ENCODE data around the gene AP5M1. TPM values are rescaled to one million over a fixed set of nuclear protein-coding genes. Genes with fewer than 3 reads are reported as not detected.

Gene AP5M1
- total RNA-seq, 1 experiment from 2014 or later = 28.3 TPM

DNA sequence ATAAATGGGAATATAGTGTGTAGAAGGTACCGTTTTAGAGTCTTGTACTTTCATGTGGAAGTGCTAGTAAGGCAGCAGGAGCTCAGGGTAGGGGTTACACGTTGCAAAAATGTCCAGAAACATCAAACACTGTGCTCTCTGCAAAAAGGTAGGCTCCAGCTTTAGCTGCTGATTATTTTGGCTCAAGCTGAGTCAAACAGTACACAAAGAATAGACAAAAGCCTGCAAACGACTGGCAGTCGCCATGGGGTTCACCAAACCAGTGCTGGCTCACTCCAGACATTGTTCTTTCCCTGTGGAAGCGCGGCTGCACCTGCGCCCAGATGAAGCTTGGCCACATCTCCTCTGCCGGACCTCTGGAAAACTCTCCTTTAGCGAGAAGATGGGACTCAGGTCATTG lies 76.3 kb downstream of the AP5M1 start:
- no TSS peak for BruUV-seq (replicated peaks)
- intact Hi-C loops (cut with micrococcal nuclease; ENCODE audit: unreplicated experiment) = no loop called here
- Histone ChIP-seq H3F3A (ENCODE audit: insufficient read depth, low read depth) (no peaks in the 10 kb centered on the region), H3K27ac (no peak overlapping the region), H3K4me1 (replicated peaks; ENCODE audit: insufficient read depth) (peaks cover 14% of the 10 kb centered on the region), H4K20me1 (ENCODE audit: insufficient read depth) (no peaks in the 10 kb centered on the region), H3K9me2 (ENCODE audit: insufficient read depth) (no peaks in the 10 kb centered on the region), H3K79me2 (ENCODE audit: low read depth) (no peaks in the 10 kb centered on the region), H3K36me3 (ENCODE audit: low read depth) (no peaks in the 10 kb centered on the region), H3K27me3 (ENCODE audit: insufficient read depth, low read depth) (no peaks in the 10 kb centered on the region), H3K9me3 (ENCODE audit: insufficient read depth, low read depth) (no peaks in the 10 kb centered on the region), H3K4me3 (no peak overlapping the region), H2AFZ (no peak overlapping the region), H3K4me2 (no peak overlapping the region)
- DNase-seq = no peak
- ChIA-PET POLR2A (ENCODE audit: unreplicated experiment) (no interaction called here), CTCF (no interaction called here)
- no peak for TF ChIP-seq EZH2 (IDR thresholded peaks at IDR 0.05; ENCODE audit: low read depth)
- TF ChIP-seq, protein P1, sequence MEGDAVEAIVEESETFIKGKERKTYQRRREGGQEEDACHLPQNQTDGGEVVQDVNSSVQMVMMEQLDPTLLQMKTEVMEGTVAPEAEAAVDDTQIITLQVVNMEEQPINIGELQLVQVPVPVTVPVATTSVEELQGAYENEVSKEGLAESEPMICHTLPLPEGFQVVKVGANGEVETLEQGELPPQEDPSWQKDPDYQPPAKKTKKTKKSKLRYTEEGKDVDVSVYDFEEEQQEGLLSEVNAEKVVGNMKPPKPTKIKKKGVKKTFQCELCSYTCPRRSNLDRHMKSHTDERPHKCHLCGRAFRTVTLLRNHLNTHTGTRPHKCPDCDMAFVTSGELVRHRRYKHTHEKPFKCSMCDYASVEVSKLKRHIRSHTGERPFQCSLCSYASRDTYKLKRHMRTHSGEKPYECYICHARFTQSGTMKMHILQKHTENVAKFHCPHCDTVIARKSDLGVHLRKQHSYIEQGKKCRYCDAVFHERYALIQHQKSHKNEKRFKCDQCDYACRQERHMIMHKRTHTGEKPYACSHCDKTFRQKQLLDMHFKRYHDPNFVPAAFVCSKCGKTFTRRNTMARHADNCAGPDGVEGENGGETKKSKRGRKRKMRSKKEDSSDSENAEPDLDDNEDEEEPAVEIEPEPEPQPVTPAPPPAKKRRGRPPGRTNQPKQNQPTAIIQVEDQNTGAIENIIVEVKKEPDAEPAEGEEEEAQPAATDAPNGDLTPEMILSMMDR (conservative IDR thresholded peaks at IDR 0.05) = no peak

- no peak for DNase-seq
- Histone ChIP-seq H2AFZ (no peak overlapping the region), H3F3A (ENCODE audit: insufficient read depth, low read depth) (no peaks in the 10 kb centered on the region), H3K4me1 (replicated peaks; ENCODE audit: insufficient read depth) (peaks cover 16% of the 10 kb centered on the region), H3K27me3 (ENCODE audit: insufficient read depth, low read depth) (no peaks in the 10 kb centered on the region), H3K9me3 (ENCODE audit: insufficient read depth, low read depth) (no peaks in the 10 kb centered on the region), H3K27ac (no peak overlapping the region), H3K4me3 (no peak overlapping the region), H3K4me2 (no peak overlapping the region), H3K9me2 (ENCODE audit: insufficient read depth) (no peaks in the 10 kb centered on the region), H4K20me1 (ENCODE audit: insufficient read depth) (no peaks in the 10 kb centered on the region), H3K36me3 (ENCODE audit: low read depth) (no peaks in the 10 kb centered on the region), H3K79me2 (ENCODE audit: low read depth) (no peaks in the 10 kb centered on the region)
- intact Hi-C loops (cut with micrococcal nuclease; ENCODE audit: unreplicated experiment) = no loop called here
- ChIA-PET CTCF (no interaction called here), POLR2A (ENCODE audit: unreplicated experiment) (no interaction called here)
- TF ChIP-seq, protein P1 (conservative IDR thresholded peaks at IDR 0.05) = no peak
- no peak for TF ChIP-seq EZH2 (IDR thresholded peaks at IDR 0.05; ENCODE audit: low read depth)
- no TSS peak for BruUV-seq (replicated peaks)
These were observed 78.0 kb downstream of the AP5M1 start for GRCh38 chr14:57346741-57347140.

Other genes with a start within 250 kb of the AP5M1 start
- 38.2 and 51.0 TPM in 2 replicates for gene EXOC5, start 66 bp upstream of the AP5M1 start, total RNA-seq (2021)
- 11.7 and 14.2 TPM in 2 replicates for gene NAA30, start 121.6 kb downstream of the AP5M1 start, total RNA-seq (2021)
- gene CCDC198, start 224.9 kb downstream of the AP5M1 start, total RNA-seq (2021) = not detected in 2 replicates

All from PC-9 (cell line).